ENCODE data around the gene MAPKAP1. TPM values are rescaled to one million over a fixed set of nuclear protein-coding genes. Genes with fewer than 3 reads are reported as not detected.

MAPKAP1 gene
- total and polyA plus RNA-seq, 2 experiments from 2014 or later, result 68.4 to 98.5 TPM

DNA sequence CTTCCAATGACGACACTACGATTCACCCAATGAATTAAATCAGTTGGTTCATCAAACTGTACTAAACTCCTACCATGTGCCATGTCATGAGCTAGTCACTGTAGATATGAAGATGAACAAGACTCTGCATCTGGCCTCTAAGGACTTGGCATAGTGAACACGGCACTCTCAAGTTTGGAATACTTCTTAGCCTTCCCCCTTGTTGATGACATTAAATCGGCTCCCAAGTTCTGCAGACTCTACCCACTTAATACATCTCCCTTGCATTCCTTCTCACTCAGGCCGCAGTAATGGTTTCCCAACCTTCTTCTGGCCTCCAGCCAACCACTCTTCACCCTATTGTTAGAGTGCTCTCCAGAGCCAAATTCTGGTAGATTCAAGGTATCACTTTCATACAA is 184.7 kb downstream of the MAPKAP1 start:
- ATAC-seq, result no peak
- no peaks in the 10 kb centered on the region for H4K20me1 ChIP-seq (replicated peaks; ENCODE audit: insufficient read depth)
- no peak for DNase-seq (ENCODE audit: low spot score)
- H3K4me1 ChIP-seq (ENCODE audit: insufficient read depth), result peaks cover 20% of the 10 kb centered on the region
- TF ChIP-seq EZH2phosphoT487 (IDR thresholded peaks at IDR 0.05; ENCODE audit: unreplicated experiment) (no peak), JUNB (IDR thresholded peaks at IDR 0.05; ENCODE audit: unreplicated experiment) (no peak), CREB1 (CRISPR knock-in tag; IDR thresholded peaks at IDR 0.05; ENCODE audit: low read depth) (no peak), EZH2 (IDR thresholded peaks at IDR 0.05; ENCODE audit: low read depth, unreplicated experiment) (no peak), ZNF114 (CRISPR knock-in tag; IDR thresholded peaks at IDR 0.05) (no peak), POLR2AphosphoS5 (IDR thresholded peaks at IDR 0.05; ENCODE audit: low read depth) (no peak), STAT1 (IDR thresholded peaks at IDR 0.05; ENCODE audit: unreplicated experiment) (no peak), NANOG (IDR thresholded peaks at IDR 0.05; ENCODE audit: borderline replicate concordance) (no peak), ZNF331 (CRISPR knock-in tag; IDR thresholded peaks at IDR 0.05; ENCODE audit: low read depth) (no peak)
- TF ChIP-seq, protein P1, sequence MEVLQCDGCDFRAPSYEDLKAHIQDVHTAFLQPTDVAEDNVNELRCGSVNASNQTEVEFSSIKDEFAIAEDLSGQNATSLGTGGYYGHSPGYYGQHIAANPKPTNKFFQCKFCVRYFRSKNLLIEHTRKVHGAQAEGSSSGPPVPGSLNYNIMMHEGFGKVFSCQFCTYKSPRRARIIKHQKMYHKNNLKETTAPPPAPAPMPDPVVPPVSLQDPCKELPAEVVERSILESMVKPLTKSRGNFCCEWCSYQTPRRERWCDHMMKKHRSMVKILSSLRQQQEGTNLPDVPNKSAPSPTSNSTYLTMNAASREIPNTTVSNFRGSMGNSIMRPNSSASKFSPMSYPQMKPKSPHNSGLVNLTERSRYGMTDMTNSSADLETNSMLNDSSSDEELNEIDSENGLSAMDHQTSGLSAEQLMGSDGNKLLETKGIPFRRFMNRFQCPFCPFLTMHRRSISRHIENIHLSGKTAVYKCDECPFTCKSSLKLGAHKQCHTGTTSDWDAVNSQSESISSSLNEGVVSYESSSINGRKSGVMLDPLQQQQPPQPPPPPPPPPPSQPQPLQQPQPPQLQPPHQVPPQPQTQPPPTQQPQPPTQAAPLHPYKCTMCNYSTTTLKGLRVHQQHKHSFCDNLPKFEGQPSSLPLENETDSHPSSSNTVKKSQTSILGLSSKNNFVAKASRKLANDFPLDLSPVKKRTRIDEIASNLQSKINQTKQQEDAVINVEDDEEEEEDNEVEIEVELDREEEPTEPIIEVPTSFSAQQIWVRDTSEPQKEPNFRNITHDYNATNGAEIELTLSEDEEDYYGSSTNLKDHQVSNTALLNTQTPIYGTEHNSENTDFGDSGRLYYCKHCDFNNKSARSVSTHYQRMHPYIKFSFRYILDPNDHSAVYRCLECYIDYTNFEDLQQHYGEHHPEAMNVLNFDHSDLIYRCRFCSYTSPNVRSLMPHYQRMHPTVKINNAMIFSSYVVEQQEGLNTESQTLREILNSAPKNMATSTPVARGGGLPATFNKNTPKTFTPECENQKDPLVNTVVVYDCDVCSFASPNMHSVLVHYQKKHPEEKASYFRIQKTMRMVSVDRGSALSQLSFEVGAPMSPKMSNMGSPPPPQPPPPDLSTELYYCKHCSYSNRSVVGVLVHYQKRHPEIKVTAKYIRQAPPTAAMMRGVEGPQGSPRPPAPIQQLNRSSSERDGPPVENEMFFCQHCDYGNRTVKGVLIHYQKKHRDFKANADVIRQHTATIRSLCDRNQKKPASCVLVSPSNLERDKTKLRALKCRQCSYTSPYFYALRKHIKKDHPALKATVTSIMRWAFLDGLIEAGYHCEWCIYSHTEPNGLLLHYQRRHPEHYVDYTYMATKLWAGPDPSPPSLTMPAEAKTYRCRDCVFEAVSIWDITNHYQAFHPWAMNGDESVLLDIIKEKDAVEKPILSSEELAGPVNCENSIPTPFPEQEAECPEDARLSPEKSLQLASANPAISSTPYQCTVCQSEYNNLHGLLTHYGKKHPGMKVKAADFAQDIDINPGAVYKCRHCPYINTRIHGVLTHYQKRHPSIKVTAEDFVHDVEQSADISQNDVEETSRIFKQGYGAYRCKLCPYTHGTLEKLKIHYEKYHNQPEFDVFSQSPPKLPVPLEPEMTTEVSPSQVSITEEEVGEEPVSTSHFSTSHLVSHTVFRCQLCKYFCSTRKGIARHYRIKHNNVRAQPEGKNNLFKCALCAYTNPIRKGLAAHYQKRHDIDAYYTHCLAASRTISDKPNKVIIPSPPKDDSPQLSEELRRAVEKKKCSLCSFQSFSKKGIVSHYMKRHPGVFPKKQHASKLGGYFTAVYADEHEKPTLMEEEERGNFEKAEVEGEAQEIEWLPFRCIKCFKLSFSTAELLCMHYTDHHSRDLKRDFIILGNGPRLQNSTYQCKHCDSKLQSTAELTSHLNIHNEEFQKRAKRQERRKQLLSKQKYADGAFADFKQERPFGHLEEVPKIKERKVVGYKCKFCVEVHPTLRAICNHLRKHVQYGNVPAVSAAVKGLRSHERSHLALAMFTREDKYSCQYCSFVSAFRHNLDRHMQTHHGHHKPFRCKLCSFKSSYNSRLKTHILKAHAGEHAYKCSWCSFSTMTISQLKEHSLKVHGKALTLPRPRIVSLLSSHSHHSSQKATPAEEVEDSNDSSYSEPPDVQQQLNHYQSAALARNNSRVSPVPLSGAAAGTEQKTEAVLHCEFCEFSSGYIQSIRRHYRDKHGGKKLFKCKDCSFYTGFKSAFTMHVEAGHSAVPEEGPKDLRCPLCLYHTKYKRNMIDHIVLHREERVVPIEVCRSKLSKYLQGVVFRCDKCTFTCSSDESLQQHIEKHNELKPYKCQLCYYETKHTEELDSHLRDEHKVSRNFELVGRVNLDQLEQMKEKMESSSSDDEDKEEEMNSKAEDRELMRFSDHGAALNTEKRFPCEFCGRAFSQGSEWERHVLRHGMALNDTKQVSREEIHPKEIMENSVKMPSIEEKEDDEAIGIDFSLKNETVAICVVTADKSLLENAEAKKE (CRISPR knock-in tag; IDR thresholded peaks at IDR 0.05), result no peak
- TF ChIP-seq, protein P2, sequence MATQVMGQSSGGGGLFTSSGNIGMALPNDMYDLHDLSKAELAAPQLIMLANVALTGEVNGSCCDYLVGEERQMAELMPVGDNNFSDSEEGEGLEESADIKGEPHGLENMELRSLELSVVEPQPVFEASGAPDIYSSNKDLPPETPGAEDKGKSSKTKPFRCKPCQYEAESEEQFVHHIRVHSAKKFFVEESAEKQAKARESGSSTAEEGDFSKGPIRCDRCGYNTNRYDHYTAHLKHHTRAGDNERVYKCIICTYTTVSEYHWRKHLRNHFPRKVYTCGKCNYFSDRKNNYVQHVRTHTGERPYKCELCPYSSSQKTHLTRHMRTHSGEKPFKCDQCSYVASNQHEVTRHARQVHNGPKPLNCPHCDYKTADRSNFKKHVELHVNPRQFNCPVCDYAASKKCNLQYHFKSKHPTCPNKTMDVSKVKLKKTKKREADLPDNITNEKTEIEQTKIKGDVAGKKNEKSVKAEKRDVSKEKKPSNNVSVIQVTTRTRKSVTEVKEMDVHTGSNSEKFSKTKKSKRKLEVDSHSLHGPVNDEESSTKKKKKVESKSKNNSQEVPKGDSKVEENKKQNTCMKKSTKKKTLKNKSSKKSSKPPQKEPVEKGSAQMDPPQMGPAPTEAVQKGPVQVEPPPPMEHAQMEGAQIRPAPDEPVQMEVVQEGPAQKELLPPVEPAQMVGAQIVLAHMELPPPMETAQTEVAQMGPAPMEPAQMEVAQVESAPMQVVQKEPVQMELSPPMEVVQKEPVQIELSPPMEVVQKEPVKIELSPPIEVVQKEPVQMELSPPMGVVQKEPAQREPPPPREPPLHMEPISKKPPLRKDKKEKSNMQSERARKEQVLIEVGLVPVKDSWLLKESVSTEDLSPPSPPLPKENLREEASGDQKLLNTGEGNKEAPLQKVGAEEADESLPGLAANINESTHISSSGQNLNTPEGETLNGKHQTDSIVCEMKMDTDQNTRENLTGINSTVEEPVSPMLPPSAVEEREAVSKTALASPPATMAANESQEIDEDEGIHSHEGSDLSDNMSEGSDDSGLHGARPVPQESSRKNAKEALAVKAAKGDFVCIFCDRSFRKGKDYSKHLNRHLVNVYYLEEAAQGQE (IDR thresholded peaks at IDR 0.05; ENCODE audit: unreplicated experiment), result no peak
- TF ChIP-seq, protein P3, sequence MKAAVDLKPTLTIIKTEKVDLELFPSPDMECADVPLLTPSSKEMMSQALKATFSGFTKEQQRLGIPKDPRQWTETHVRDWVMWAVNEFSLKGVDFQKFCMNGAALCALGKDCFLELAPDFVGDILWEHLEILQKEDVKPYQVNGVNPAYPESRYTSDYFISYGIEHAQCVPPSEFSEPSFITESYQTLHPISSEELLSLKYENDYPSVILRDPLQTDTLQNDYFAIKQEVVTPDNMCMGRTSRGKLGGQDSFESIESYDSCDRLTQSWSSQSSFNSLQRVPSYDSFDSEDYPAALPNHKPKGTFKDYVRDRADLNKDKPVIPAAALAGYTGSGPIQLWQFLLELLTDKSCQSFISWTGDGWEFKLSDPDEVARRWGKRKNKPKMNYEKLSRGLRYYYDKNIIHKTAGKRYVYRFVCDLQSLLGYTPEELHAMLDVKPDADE (IDR thresholded peaks at IDR 0.05), result no peak
- TF ChIP-seq, protein P4, sequence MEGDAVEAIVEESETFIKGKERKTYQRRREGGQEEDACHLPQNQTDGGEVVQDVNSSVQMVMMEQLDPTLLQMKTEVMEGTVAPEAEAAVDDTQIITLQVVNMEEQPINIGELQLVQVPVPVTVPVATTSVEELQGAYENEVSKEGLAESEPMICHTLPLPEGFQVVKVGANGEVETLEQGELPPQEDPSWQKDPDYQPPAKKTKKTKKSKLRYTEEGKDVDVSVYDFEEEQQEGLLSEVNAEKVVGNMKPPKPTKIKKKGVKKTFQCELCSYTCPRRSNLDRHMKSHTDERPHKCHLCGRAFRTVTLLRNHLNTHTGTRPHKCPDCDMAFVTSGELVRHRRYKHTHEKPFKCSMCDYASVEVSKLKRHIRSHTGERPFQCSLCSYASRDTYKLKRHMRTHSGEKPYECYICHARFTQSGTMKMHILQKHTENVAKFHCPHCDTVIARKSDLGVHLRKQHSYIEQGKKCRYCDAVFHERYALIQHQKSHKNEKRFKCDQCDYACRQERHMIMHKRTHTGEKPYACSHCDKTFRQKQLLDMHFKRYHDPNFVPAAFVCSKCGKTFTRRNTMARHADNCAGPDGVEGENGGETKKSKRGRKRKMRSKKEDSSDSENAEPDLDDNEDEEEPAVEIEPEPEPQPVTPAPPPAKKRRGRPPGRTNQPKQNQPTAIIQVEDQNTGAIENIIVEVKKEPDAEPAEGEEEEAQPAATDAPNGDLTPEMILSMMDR (conservative IDR thresholded peaks at IDR 0.05; ENCODE audit: low read depth in 2 of 2), result no peak
- no peaks in the 10 kb centered on the region for H3K79me2 ChIP-seq (replicated peaks; ENCODE audit: insufficient read depth)
- no peak overlapping the region for H3K27ac ChIP-seq (ENCODE audit: low read depth)
- no peaks in the 10 kb centered on the region; the same call in 1 of the 2 replicates for H3K9me2 ChIP-seq (ENCODE audit: insufficient read depth)
- Mint-ChIP-seq H3K36me3 (ENCODE audit: low read depth) (peaks cover 3% of the 10 kb centered on the region; the same call in 1 of the 3 replicates), H3K4me3 (no peak overlapping the region), H3K4me1 (peaks cover 33% of the 10 kb centered on the region), H3K27ac (no peak overlapping the region), H3K9me3 (no peaks in the 10 kb centered on the region), H3K27me3 (ENCODE audit: insufficient read depth, low read depth, poor library complexity) (no peaks in the 10 kb centered on the region)
- no peak overlapping the region for H3K4me3 ChIP-seq
- no peak overlapping the region for H2AFZ ChIP-seq
- H3K36me3 ChIP-seq (ENCODE audit: insufficient read depth), result no peaks in the 10 kb centered on the region
- no peak overlapping the region for H3K4me2 ChIP-seq
- no peaks in the 10 kb centered on the region for H3K27me3 ChIP-seq (ENCODE audit: insufficient read depth)
- no peaks in the 10 kb centered on the region for H3F3A ChIP-seq (replicated peaks; ENCODE audit: low read depth)

All from GM23338 (cell line).